Calu3 (cell line): Measurements from ENCODE around the gene RFTN1. TPM values are rescaled to one million over a fixed set of nuclear protein-coding genes. Genes with fewer than 3 reads are reported as not detected.

ENCODE experiments used
- BruUV-seq: library from RNA; stranded (reverse); fragments of 400-500 nt; replicated peaks from 2 replicates; lab custom pipeline; 2021; lab: Mats Ljungman, UMichigan
- CTCF ChIA-PET: fragments of 300-600 bp; sonication (Branson Sonifier 250); formaldehyde crosslinking; loops from one replicate; lab custom pipeline; 2022; ENCODE audit warnings: antibody characterized with exemption; lab: Charles Lee
- DNase-seq: peaks from one replicate; pipeline ENCODE4 v3.0.0; 2022
- H3K27ac Mint-ChIP-seq: one replicate; pipeline ENCODE4 v1.8.0; 2022; ENCODE audit warnings: mixed read lengths; ENCODE audit not compliant: unreplicated experiment
- H3K27me3 Mint-ChIP-seq: one replicate; pipeline ENCODE4 v1.8.0; 2022; ENCODE audit warnings: mixed read lengths; ENCODE audit not compliant: unreplicated experiment
- H3K36me3 Mint-ChIP-seq: one replicate; pipeline ENCODE4 v1.8.0; 2022; ENCODE audit warnings: mild to moderate bottlenecking, moderate library complexity, mixed read lengths; ENCODE audit not compliant: insufficient read depth, unreplicated experiment
- H3K4me1 Mint-ChIP-seq: one replicate; pipeline ENCODE4 v1.8.0; 2022; ENCODE audit warnings: mild to moderate bottlenecking, low read depth, mixed read lengths; ENCODE audit not compliant: unreplicated experiment
- H3K4me3 Mint-ChIP-seq: one replicate; pipeline ENCODE4 v1.8.0; 2022; ENCODE audit warnings: mild to moderate bottlenecking, low read depth, moderate library complexity, mixed read lengths; ENCODE audit not compliant: unreplicated experiment
- H3K9me3 Mint-ChIP-seq: one replicate; pipeline ENCODE4 v1.8.0; 2022; ENCODE audit warnings: low read depth, mixed read lengths; ENCODE audit not compliant: unreplicated experiment
- intact Hi-C: fragments of 100-400 bp; cut with micrococcal nuclease; formaldehyde crosslinking; loops from one replicate; pipeline ENCODE4 v1.10.0; 2022; ENCODE audit not compliant: unreplicated experiment
- total RNA-seq: library from RNA; stranded (reverse); gene quantifications from 2 replicates; pipeline ENCODE4 v1.2.3, GENCODE V29; 2022
- TF ChIP-seq, protein P1 (sequence below): fragments of 200-600 bp; IDR thresholded peaks from one replicate; pipeline ENCODE4 v1.8.0; 2022; ENCODE audit warnings: antibody characterized with exemption; ENCODE audit not compliant: unreplicated experiment

RFTN1 gene
- total RNA-seq, 1 experiment from 2014 or later: 1.6 TPM

GRCh38 chr3:16411441-16411840 lies 102.1 kb downstream of the RFTN1 start:
- CTCF ChIA-PET: no interaction called here
- Mint-ChIP-seq H3K9me3 (no peaks in the 10 kb centered on the region), H3K36me3 (no peaks in the 10 kb centered on the region), H3K27me3 (peaks cover 20% of the 10 kb centered on the region), H3K4me1 (no peaks in the 10 kb centered on the region), H3K27ac (no peak overlapping the region), H3K4me3 (no peak overlapping the region)
- BruUV-seq: no TSS peak
- DNase-seq: no peak
- intact Hi-C loops: no loop called here
- TF ChIP-seq, protein P1, sequence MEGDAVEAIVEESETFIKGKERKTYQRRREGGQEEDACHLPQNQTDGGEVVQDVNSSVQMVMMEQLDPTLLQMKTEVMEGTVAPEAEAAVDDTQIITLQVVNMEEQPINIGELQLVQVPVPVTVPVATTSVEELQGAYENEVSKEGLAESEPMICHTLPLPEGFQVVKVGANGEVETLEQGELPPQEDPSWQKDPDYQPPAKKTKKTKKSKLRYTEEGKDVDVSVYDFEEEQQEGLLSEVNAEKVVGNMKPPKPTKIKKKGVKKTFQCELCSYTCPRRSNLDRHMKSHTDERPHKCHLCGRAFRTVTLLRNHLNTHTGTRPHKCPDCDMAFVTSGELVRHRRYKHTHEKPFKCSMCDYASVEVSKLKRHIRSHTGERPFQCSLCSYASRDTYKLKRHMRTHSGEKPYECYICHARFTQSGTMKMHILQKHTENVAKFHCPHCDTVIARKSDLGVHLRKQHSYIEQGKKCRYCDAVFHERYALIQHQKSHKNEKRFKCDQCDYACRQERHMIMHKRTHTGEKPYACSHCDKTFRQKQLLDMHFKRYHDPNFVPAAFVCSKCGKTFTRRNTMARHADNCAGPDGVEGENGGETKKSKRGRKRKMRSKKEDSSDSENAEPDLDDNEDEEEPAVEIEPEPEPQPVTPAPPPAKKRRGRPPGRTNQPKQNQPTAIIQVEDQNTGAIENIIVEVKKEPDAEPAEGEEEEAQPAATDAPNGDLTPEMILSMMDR: no peak

GRCh38 chr3:16410659-16411058 lies 102.8 kb downstream of the RFTN1 start:
- H3K9me3 Mint-ChIP-seq: no peaks in the 10 kb centered on the region
- DNase-seq: no peak
- no peak overlapping the region for H3K27ac Mint-ChIP-seq
- no peaks in the 10 kb centered on the region for H3K4me1 Mint-ChIP-seq
- intact Hi-C loops: no loop called here
- H3K36me3 Mint-ChIP-seq: no peaks in the 10 kb centered on the region
- peaks cover 20% of the 10 kb centered on the region for H3K27me3 Mint-ChIP-seq
- no peak overlapping the region for H3K4me3 Mint-ChIP-seq
- CTCF ChIA-PET: no interaction called here
- TF ChIP-seq, protein P1: no peak
- BruUV-seq: no TSS peak

- Mint-ChIP-seq H3K27me3 (peaks cover 4% of the 10 kb centered on the region), H3K36me3 (no peaks in the 10 kb centered on the region), H3K4me3 (no peak overlapping the region), H3K9me3 (no peaks in the 10 kb centered on the region), H3K4me1 (no peaks in the 10 kb centered on the region), H3K27ac (no peak overlapping the region)
- DNase-seq: no peak
- TF ChIP-seq, protein P1: no peak
- BruUV-seq: no TSS peak
- intact Hi-C loops: no loop called here
- CTCF ChIA-PET: no interaction called here
These were observed 104.5 kb downstream of the RFTN1 start for GRCh38 chr3:16409032-16409431.

DNA sequence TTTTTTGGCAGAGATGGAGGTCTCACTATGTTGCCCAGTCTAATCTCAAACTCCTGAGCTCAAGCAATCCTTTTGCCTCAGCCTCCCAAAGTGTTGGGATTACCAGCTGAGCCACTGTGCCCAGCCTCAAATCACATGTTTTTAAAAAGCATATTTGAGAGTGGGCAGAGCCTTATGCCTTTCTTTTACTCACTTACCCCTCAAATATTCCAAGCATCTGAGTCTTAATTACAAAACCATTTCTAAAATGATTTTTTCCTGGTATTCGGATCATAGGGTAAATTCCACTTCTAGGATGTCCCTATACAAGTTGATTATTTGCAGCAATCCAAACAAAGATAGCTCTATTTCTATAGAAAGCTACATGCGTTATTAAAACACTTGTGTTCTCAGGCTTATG lies 106.1 kb downstream of the RFTN1 start:
- intact Hi-C loops: no loop called here
- DNase-seq: no peak
- BruUV-seq: no TSS peak
- TF ChIP-seq, protein P1: no peak
- CTCF ChIA-PET: no interaction called here
- Mint-ChIP-seq H3K4me1 (no peaks in the 10 kb centered on the region), H3K27ac (no peak overlapping the region), H3K9me3 (no peaks in the 10 kb centered on the region), H3K4me3 (no peak overlapping the region), H3K36me3 (no peaks in the 10 kb centered on the region), H3K27me3 (no peaks in the 10 kb centered on the region)
